Astrocyte (in vitro differentiated cells and primary cell): ENCODE results near the gene SIK3. TPM values are rescaled to one million over a fixed set of nuclear protein-coding genes. Genes with fewer than 3 reads are reported as not detected.

Experiments
- DNase-seq: peaks from one replicate; pipeline ENCODE4 v3.0.0-alpha.2; 2010; ENCODE audit warnings: low read depth
- FAIRE-seq: peaks from 2 replicates; lab custom pipeline; 2011; peaks lifted over from hg19 to GRCh38; lab: Jason Lieb, UNC
- H2AFZ ChIP-seq: 2 replicates; pipeline ENCODE4 v1.6.0; 2012; ENCODE audit warnings: low read depth, low read length, inconsistent platforms
- H3K27ac ChIP-seq: 2 replicates; pipeline ENCODE4 v1.5.1; 2011; ENCODE audit warnings: low read depth, low read length, inconsistent platforms
- H3K27me3 ChIP-seq: 2 replicates; pipeline ENCODE4 v1.6.0; 2011; ENCODE audit warnings: low read length, inconsistent platforms; ENCODE audit not compliant: insufficient read depth
- H3K36me3 ChIP-seq: 2 replicates; pipeline ENCODE4 v1.5.1; 2011; ENCODE audit warnings: low read length, inconsistent platforms; ENCODE audit not compliant: insufficient read depth
- H3K4me1 ChIP-seq: 2 replicates; pipeline ENCODE4 v1.5.1; 2011; ENCODE audit warnings: low read length, inconsistent platforms; ENCODE audit not compliant: insufficient read depth
- H3K4me2 ChIP-seq: 2 replicates; pipeline ENCODE4 v1.6.0; 2012; ENCODE audit warnings: low read length, inconsistent platforms
- H3K4me3 ChIP-seq: 2 replicates; pipeline ENCODE4 v1.5.1; 2011; ENCODE audit warnings: low read depth, mild to moderate bottlenecking, low read length, inconsistent platforms; ENCODE audit not compliant: insufficient read depth
- H3K79me2 ChIP-seq: 2 replicates; pipeline ENCODE4 v1.6.0; 2012; ENCODE audit warnings: mild to moderate bottlenecking, low read length, inconsistent platforms; ENCODE audit not compliant: insufficient read depth
- H3K9ac ChIP-seq: 2 replicates; pipeline ENCODE4 v1.6.0; 2012; ENCODE audit warnings: mild to moderate bottlenecking, low read length, inconsistent platforms
- H3K9me3 ChIP-seq: 2 replicates; pipeline ENCODE4 v1.5.1; 2012; ENCODE audit warnings: low read depth, mild to moderate bottlenecking, low read length, inconsistent platforms; ENCODE audit not compliant: insufficient read depth
- H4K20me1 ChIP-seq: 2 replicates; pipeline ENCODE4 v1.6.0; 2012; ENCODE audit warnings: low read length, inconsistent platforms; ENCODE audit not compliant: insufficient read depth
- H3K27ac Mint-ChIP-seq: one replicate; pipeline ENCODE4 v1.8.0; 2021; ENCODE audit warnings: mild to moderate bottlenecking, mixed read lengths; ENCODE audit not compliant: unreplicated experiment
- H3K27me3 Mint-ChIP-seq: one replicate; pipeline ENCODE4 v1.8.0; 2021; ENCODE audit warnings: low read depth, mixed read lengths; ENCODE audit not compliant: unreplicated experiment
- H3K36me3 Mint-ChIP-seq: one replicate; pipeline ENCODE4 v1.8.0; 2021; ENCODE audit warnings: low read depth, mixed read lengths; ENCODE audit not compliant: unreplicated experiment
- H3K4me1 Mint-ChIP-seq: one replicate; pipeline ENCODE4 v1.8.0; 2021; ENCODE audit warnings: low read depth, mixed read lengths; ENCODE audit not compliant: unreplicated experiment
- H3K4me3 Mint-ChIP-seq: one replicate; pipeline ENCODE4 v1.8.0; 2021; ENCODE audit warnings: mild to moderate bottlenecking, moderate library complexity, mixed read lengths; ENCODE audit not compliant: unreplicated experiment
- H3K9me3 Mint-ChIP-seq: one replicate; pipeline ENCODE4 v1.8.0; 2021; ENCODE audit warnings: mild to moderate bottlenecking, mixed read lengths; ENCODE audit not compliant: unreplicated experiment
- CTCF ChIP-seq: IDR thresholded peaks from 2 replicates; pipeline ENCODE4 v1.5.1; 2011; ENCODE audit warnings: low read depth, mild to moderate bottlenecking, inconsistent platforms, low read length, moderate library complexity; ENCODE audit not compliant: insufficient read depth
- EZH2 ChIP-seq: IDR thresholded peaks from 2 replicates; pipeline ENCODE4 v1.6.1; 2012; ENCODE audit warnings: mild to moderate bottlenecking, low read length, inconsistent platforms; ENCODE audit not compliant: insufficient read depth
- total RNA-seq: library from RNA; stranded (reverse); gene quantifications from 2 replicates; pipeline ENCODE4 v1.2.1, GENCODE V29; 2021

Gene SIK3
- total RNA-seq, 1 donor from 2014 or later, result 34.4 TPM

- H3K9me3 ChIP-seq, result no peaks in the 10 kb centered on the region
- H3K27ac Mint-ChIP-seq, result no peak overlapping the region
- H3K4me3 Mint-ChIP-seq, result no peak overlapping the region
- no peaks in the 10 kb centered on the region for H3K4me1 ChIP-seq
- H3K79me2 ChIP-seq, result no peaks in the 10 kb centered on the region
- H3K27me3 Mint-ChIP-seq, result no peaks in the 10 kb centered on the region
- no peak overlapping the region for H3K4me3 ChIP-seq
- H3K27me3 ChIP-seq, result no peaks in the 10 kb centered on the region
- TF ChIP-seq CTCF, result no peak
- TF ChIP-seq EZH2, result no peak
- peak; percentile 62 for FAIRE-seq
- H3K4me1 Mint-ChIP-seq, result peaks cover 5% of the 10 kb centered on the region
- H3K27ac ChIP-seq, result no peak overlapping the region
- H3K9me3 Mint-ChIP-seq, result no peaks in the 10 kb centered on the region
- H2AFZ ChIP-seq, result no peak overlapping the region
- no peak for DNase-seq
- H4K20me1 ChIP-seq, result no peaks in the 10 kb centered on the region
- H3K4me2 ChIP-seq, result no peak overlapping the region
- H3K36me3 ChIP-seq, result no peaks in the 10 kb centered on the region
- H3K36me3 Mint-ChIP-seq, result peaks cover 7% of the 10 kb centered on the region
- no peak overlapping the region for H3K9ac ChIP-seq
These were observed 179.1 kb downstream of the SIK3 start for GRCh38 chr11:116918925-116919655.

- Histone ChIP-seq H3K27ac (no peak overlapping the region), H2AFZ (no peak overlapping the region), H3K9ac (no peak overlapping the region), H3K4me1 (no peaks in the 10 kb centered on the region), H4K20me1 (no peaks in the 10 kb centered on the region), H3K4me3 (no peak overlapping the region), H3K4me2 (no peak overlapping the region), H3K9me3 (no peaks in the 10 kb centered on the region), H3K79me2 (no peaks in the 10 kb centered on the region), H3K27me3 (no peaks in the 10 kb centered on the region), H3K36me3 (no peaks in the 10 kb centered on the region)
- FAIRE-seq (no peak), DNase-seq (no peak)
- Mint-ChIP-seq H3K9me3 (no peaks in the 10 kb centered on the region), H3K4me3 (no peak overlapping the region), H3K27me3 (no peaks in the 10 kb centered on the region), H3K27ac (no peak overlapping the region), H3K4me1 (peaks cover 9% of the 10 kb centered on the region), H3K36me3 (peaks cover 5% of the 10 kb centered on the region)
- TF ChIP-seq CTCF (no peak), EZH2 (no peak)
These were observed 180.6 kb downstream of the SIK3 start for GRCh38 chr11:116917632-116918031.

- H3K27me3 Mint-ChIP-seq, result no peaks in the 10 kb centered on the region
- Histone ChIP-seq H3K4me2 (no peak overlapping the region), H3K4me3 (no peak overlapping the region), H3K4me1 (no peaks in the 10 kb centered on the region), H3K79me2 (no peaks in the 10 kb centered on the region), H3K36me3 (no peaks in the 10 kb centered on the region), H4K20me1 (no peaks in the 10 kb centered on the region), H3K9me3 (no peaks in the 10 kb centered on the region), H3K27me3 (no peaks in the 10 kb centered on the region), H3K9ac (no peak overlapping the region), H3K27ac (no peak overlapping the region), H2AFZ (no peak overlapping the region)
- H3K4me1 Mint-ChIP-seq, result peaks cover 12% of the 10 kb centered on the region
- DNase-seq (no peak), FAIRE-seq (no peak)
- no peaks in the 10 kb centered on the region for H3K9me3 Mint-ChIP-seq
- no peak overlapping the region for H3K27ac Mint-ChIP-seq
- TF ChIP-seq EZH2 (no peak), CTCF (no peak)
- peaks cover 5% of the 10 kb centered on the region for H3K36me3 Mint-ChIP-seq
- no peak overlapping the region for H3K4me3 Mint-ChIP-seq
These were observed 181.3 kb downstream of the SIK3 start for GRCh38 chr11:116916886-116917285.
